ENCODE measurements around the gene FREM2.

Gene FREM2

DNA sequence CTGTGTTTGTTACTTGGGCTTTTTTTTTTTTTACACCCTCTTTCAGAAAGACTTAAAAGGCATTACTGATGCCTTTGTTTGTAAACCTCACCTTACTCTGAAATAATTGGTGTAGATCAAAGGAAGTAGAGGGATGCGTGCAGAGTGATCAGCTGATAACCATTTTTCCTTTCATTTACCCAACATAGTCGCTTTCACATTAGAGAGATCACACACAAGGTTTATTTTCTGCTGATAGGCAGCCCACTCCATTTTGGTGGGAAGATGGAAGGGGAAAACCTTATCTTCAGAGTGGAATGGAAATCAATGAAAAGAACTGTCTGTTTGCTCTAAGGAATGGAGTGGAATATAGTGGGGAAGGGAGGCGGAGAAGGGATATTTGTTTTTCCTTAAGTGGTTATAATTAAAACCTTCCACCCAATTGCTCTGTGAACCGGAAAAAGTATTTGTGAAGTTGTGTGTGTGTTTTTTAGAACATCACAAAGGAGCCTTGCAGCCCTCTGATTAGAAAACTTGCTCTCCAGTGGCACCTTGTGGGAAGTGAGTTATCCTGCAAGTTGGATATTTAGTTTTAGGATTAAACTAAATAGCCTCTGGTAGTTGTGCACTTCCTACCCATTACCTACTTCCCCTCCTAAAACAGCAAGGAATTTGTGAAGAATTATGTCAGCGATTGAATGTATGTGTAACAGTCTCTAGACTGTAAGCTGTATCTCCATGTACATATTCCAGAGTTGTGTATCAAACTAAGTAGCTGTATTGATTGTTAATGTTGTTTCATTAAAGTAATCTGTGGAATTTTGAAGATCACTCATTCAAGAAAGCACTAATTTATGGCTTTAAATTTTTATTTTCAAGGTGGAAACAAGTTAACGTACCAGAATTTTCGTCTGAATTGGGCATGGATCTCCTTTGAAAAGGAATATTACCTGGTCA lies 76.8 kb downstream of the FREM2 start:
- H3K27me3 ChIP-seq (replicated peaks; ENCODE audit: control insufficient read depth, insufficient read depth, low read length): no peaks in the 10 kb centered on the region
- no peaks in the 10 kb centered on the region for H3K36me3 ChIP-seq (ENCODE audit: control insufficient read depth, insufficient read depth, low read length)
- no peak for DNase-seq (ENCODE audit: extremely low read depth, insufficient read length)
- no peak overlapping the region for H3K4me3 ChIP-seq (replicated peaks; ENCODE audit: low read depth, low read length)
- TF ChIP-seq, protein P1, sequence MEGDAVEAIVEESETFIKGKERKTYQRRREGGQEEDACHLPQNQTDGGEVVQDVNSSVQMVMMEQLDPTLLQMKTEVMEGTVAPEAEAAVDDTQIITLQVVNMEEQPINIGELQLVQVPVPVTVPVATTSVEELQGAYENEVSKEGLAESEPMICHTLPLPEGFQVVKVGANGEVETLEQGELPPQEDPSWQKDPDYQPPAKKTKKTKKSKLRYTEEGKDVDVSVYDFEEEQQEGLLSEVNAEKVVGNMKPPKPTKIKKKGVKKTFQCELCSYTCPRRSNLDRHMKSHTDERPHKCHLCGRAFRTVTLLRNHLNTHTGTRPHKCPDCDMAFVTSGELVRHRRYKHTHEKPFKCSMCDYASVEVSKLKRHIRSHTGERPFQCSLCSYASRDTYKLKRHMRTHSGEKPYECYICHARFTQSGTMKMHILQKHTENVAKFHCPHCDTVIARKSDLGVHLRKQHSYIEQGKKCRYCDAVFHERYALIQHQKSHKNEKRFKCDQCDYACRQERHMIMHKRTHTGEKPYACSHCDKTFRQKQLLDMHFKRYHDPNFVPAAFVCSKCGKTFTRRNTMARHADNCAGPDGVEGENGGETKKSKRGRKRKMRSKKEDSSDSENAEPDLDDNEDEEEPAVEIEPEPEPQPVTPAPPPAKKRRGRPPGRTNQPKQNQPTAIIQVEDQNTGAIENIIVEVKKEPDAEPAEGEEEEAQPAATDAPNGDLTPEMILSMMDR (IDR thresholded peaks at IDR 0.05; ENCODE audit: insufficient read depth, low read length, poor library complexity, severe bottlenecking): peak; percentile 58

GRCh38 chr13:38766799-38767198 lies 79.9 kb downstream of the FREM2 start:
- DNase-seq (ENCODE audit: extremely low read depth, insufficient read length): no peak
- Histone ChIP-seq H3K4me3 (replicated peaks; ENCODE audit: low read depth, low read length) (no peak overlapping the region), H3K36me3 (ENCODE audit: control insufficient read depth, insufficient read depth, low read length) (no peaks in the 10 kb centered on the region), H3K27me3 (replicated peaks; ENCODE audit: control insufficient read depth, insufficient read depth, low read length) (no peaks in the 10 kb centered on the region)
- TF ChIP-seq, protein P1 (IDR thresholded peaks at IDR 0.05; ENCODE audit: insufficient read depth, low read length, poor library complexity, severe bottlenecking): no peak

DNA sequence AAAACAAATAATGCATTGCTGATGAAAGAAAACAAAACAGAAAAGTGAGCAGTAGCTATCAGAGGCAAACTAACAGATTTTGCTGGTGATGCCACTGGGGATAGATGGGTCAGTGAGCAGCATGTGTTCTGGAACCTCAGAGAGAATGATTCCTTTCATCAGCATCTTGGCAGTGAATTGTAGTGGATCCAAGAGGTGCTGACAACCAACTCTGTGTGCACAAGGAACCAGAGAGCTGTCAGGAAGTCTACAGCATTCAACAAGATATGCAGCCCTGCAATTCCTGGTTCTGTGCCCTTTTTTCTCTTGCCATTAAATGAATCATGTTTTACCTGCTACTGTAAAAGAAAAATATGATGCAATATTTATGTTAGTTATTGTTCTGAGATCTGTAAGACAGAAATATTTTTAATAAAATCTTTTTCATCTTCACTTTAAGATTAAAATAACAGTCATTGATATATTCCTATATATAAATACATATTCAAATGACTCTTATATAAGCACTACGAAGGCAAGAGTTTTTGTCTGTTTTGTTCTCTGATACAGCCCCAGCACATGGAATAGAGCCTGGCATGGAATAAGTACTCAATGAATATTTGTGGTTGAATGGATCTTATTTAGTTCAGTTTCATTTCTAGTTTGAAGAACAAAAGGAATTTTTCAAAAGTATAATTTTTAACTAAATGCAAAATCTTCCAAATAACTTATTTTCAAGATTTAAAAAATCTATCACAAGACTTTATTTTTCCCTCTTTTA lies 80.8 kb downstream of the FREM2 start:
- no peak for DNase-seq (ENCODE audit: extremely low read depth, insufficient read length)
- H3K27me3 ChIP-seq (replicated peaks; ENCODE audit: control insufficient read depth, insufficient read depth, low read length): no peaks in the 10 kb centered on the region
- TF ChIP-seq, protein P1 (IDR thresholded peaks at IDR 0.05; ENCODE audit: insufficient read depth, low read length, poor library complexity, severe bottlenecking): no peak
- no peak overlapping the region for H3K4me3 ChIP-seq (replicated peaks; ENCODE audit: low read depth, low read length)
- no peaks in the 10 kb centered on the region for H3K36me3 ChIP-seq (ENCODE audit: control insufficient read depth, insufficient read depth, low read length)

DNA sequence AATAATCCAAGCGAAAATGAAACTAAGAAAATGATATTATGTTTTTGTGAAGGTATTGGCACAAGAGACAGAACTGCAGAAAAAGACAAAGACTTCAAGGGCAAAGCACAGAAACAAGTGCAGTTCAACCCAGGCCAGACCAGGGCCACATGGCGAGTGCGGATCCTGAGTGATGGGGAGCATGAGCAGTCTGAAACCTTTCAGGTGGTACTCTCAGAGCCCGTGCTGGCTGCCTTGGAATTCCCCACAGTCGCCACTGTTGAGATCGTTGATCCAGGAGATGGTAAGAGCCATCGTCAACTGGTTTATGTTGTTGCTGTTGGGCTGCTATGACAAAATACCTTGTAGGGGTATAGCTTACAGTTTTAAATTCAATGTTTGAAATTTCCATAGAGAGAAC lies 82.6 kb downstream of the FREM2 start:
- Histone ChIP-seq H3K4me3 (replicated peaks; ENCODE audit: low read depth, low read length) (no peak overlapping the region), H3K36me3 (ENCODE audit: control insufficient read depth, insufficient read depth, low read length) (no peaks in the 10 kb centered on the region), H3K27me3 (replicated peaks; ENCODE audit: control insufficient read depth, insufficient read depth, low read length) (no peaks in the 10 kb centered on the region)
- TF ChIP-seq, protein P1 (IDR thresholded peaks at IDR 0.05; ENCODE audit: insufficient read depth, low read length, poor library complexity, severe bottlenecking): no peak
- no peak for DNase-seq (ENCODE audit: extremely low read depth, insufficient read length)

DNA sequence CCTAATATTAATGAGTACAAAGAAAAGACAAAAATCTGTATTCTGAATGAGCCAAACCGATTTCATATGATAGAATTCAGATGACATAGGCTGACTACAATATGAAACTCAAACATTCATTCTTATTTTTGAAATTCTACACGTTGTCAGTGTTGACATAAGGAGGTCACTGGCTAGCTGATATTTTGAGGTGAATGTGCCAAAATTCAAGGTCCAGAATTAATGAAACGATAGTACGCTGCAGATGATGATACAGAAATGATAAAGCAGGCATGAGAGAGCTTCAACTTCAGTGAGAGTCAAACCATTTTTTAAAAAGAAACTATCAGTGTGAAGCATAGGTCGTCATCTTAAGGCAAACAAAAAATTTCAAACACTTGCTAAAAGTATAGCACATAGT lies 88.2 kb downstream of the FREM2 start:
- no peak overlapping the region for H3K4me3 ChIP-seq (replicated peaks; ENCODE audit: low read depth, low read length)
- H3K36me3 ChIP-seq (ENCODE audit: control insufficient read depth, insufficient read depth, low read length): no peaks in the 10 kb centered on the region
- DNase-seq (ENCODE audit: extremely low read depth, insufficient read length): no peak
- H3K27me3 ChIP-seq (replicated peaks; ENCODE audit: control insufficient read depth, insufficient read depth, low read length): no peaks in the 10 kb centered on the region
- TF ChIP-seq, protein P1 (IDR thresholded peaks at IDR 0.05; ENCODE audit: insufficient read depth, low read length, poor library complexity, severe bottlenecking): no peak

Measured in GM06990 (cell line).